Stimulated activated CD4-positive, alpha-beta T cell treated with anti-CD3 and anti-CD28 coated beads, TNF-alpha, amount 100 ng/mL, for 1 hour (primary cell): ENCODE measurements around the gene GABRG3.

ENCODE experiments used
- DNase-seq, 3 donors: peaks; one replicate each; pipeline ENCODE4 v3.0.0-alpha.2; 2020; ENCODE audit warnings: low read depth in 3 of 3, low spot score in 1 of 3

The GABRG3 gene

DNA sequence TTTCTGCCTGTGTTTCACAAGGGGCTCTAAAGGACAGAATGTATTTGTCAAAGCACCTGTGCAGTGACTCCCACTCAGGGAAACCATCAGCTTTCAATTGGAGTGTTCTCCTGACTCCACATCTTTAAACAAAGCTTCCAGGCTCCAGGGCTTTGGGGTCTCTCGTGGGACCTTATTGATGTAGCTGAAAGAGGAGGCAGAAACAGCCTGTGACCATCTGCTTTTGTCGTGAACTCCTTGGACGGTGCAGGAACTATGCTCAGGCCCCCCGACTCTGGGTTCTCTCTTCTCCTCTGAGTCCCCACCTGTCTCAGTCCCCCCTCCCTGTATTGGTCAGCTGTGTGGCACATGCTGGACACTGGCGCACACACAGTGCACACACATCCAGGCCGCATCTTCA, 486.8 kb downstream of the GABRG3 start:
- DNase-seq, result no peak

DNA sequence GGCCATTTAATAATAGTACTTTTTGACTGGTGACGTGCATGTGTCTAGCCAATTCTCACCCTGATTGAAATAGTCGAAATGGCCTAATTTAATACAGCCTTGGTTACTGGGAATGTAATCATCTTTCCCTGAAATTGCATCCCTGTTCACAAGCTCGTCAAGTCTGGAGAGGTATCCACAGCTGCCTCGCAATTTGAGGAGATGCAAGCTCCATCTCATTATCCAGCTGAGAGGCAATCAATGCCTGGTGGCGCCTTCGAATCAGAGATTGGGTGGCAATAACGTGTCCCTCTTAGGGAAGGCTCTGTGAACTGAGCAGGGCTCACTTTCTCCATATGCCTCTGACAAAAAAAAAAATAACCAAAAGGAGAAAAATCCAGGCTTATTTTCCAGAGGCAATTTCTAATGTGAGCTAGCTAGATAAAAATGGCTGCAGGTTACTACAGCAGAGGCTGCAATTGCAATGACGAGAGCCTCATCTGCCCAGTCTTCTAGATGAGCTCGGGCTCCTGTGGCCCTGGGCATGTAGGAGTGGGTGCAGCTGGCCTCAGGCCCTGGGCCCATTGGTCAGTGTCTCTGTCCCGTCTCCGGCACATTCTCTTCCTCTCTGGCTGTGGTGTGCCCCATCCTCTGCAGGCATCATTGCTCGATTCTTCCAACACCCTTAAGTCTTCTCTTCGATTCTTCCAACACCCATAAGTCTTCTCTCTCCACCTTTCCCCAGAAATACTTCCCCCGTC, 487.5 kb downstream of the GABRG3 start:
- no peak for DNase-seq

DNA sequence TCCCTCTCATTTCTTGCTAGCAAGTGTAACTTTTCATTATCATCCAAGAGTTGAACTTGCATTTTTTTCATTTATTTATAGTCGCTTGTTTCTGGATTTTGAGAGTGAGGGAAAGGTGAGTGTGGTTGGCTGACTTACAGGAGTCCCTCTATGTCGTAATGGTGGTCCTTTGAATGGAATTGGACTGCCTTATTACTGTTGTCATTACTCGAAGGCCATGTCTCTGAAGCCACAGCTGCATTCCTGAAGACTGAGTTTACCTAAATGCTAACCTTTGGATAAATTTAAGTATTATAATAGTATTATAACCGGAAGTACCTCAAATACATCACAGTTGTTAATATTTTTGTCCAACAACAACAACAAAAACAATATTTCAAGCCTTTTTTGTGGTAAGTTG, 488.9 kb downstream of the GABRG3 start:
- DNase-seq, result no peak

DNA sequence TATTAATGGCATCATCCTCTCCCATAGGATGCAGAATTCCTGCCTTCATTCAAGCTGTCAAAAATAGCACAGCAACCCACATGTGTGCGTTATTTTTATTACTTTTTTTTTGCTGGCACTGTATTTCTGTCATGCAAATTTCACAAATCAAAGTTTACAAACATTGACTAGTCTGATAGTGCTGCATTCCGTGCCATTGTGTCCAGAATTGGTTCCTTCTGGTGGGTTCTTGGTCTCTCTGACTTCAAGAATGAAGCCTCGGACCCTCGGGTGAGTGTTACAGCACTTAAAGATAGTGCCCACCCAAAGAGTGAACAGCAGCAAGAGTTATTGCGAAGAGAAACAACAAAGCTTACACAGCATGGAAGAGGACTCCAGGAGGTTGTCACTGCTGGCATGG, 490.2 kb downstream of the GABRG3 start:
- no peak for DNase-seq

DNA sequence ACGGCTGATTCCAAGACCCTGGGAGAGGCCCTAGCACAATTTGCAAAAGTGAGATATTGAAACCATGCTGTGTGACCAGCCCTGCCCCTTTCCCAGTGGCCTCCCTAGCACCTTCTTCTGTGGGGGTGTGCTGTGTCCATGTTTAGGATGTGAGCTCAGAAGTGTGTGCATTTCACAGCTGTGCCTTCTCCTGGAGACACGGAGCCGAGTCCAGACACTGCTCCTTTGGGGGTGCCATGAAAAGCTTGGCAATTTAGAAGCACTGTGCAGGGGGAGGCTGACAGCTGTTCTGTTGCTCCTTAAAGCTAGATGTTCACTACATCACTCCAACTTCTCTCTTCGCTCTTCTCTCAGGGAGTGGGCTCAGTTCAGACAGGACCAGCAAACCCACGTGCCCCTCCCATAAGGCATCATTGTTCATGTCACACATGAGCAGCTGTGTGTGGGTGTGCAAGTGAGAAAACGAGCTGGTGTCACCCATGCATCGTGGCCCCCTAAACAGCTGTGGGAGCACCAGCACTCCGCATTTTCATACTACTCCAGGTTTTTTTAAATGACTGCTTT, 492.6 kb downstream of the GABRG3 start:
- DNase-seq, result no peak

DNA sequence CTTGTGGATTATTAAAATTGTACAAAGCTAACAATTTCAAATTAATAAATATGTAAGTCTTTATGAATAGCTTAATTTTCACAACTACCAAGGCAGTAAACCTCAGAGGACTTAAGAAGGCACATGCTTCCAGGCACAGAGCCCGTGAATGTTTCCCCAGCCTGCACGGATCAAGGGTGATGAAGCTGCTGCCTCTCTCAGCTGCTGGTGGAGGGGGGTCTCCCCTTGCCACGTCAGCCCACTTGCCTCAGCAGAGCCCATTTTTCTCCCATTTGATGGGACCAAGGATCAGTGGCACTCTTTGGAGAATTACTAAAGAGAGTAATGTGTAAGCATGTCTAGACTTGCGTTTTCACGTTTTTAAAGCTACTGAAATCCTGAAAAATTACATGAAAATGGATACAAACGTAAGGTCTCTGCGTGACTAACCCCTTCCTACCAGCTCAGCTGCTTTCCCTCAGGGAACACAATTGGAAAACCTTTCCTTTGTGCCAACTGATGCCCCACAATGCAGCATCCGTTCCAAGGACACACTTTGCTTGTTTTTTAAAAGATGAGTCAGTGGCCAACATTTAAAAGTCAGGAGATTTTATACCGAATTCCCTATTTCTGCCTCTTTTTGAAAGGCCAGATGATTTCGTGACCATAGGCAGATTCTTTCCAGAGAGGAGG, 494.1 kb downstream of the GABRG3 start:
- DNase-seq, result no peak

DNA sequence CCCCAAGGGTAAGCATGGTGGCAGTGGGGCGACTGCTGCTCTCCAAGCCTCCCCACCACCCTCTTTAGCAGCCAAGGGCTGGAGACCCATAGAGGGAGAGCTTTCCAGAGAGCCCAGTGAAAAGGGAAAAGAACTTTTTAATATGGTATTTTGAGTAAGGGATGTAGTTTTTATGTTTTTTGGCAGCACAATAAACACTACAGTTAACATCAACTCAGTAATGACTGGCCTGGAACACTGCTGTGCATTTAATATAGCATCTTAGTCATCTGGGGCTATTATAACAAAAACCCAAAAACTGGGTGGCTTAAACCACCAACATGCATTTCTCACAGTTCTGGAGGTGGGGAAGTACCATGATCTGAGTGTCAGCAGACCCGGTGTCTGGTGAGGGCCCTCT, 495.8 kb downstream of the GABRG3 start:
- no peak for DNase-seq

DNA sequence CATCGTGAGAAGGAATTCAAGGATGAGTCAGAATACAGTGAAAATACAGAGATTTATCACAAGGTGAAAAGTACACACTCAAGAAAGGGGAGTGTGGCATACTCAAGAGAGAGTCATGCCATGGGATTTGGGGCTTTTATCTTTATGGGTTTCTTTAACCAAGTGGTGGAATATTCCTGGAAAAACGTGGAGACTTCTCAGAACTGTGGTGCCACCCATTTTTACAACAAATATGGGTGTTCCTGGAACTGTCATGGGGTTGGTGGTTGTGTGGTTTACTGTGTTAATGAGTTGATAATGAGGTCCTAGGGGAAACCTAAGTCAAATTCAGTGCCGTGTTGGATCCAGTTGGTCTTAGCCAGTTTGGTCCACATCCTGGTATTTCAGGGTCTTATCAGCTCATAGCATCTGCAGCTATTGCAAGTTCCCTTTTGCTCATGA, 497.2 kb downstream of the GABRG3 start:
- no peak for DNase-seq

DNA sequence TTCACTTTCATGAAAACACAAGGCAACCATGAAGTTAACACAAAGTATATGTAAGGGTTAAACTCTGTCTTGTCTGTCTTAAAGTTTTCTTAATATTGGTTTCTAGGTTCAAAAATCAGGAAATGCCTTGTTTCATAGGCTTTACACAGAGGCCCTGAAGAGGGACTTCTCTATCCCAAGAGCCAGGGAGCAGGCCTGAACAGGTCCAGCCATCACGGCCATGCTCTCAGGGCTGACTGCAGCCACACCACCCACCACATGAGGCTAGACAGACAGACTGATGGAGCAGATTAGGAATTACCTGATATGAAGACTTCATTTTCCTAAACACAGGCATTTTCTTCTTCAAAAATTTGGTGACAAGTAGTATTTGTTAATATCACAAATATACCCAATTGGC, 502.9 kb downstream of the GABRG3 start:
- no peak for DNase-seq

DNA sequence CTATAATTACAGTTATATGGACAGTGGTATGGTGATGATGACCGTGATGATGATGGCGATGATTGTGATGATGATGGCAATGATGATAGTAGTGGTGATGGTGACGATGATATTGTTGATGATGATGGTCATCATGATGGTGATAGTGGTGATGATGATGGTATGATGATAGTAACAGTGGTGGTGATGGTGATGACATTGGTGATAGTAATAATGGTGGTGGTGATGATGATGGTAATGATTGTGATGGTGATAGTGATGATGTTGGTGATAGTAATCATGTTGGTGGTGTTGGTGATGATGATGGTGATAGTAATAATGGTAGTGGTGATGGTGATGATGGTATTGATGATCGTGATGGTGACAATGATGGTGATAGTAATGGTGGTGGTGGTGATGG, 504.4 kb downstream of the GABRG3 start:
- DNase-seq, result no peak

DNA sequence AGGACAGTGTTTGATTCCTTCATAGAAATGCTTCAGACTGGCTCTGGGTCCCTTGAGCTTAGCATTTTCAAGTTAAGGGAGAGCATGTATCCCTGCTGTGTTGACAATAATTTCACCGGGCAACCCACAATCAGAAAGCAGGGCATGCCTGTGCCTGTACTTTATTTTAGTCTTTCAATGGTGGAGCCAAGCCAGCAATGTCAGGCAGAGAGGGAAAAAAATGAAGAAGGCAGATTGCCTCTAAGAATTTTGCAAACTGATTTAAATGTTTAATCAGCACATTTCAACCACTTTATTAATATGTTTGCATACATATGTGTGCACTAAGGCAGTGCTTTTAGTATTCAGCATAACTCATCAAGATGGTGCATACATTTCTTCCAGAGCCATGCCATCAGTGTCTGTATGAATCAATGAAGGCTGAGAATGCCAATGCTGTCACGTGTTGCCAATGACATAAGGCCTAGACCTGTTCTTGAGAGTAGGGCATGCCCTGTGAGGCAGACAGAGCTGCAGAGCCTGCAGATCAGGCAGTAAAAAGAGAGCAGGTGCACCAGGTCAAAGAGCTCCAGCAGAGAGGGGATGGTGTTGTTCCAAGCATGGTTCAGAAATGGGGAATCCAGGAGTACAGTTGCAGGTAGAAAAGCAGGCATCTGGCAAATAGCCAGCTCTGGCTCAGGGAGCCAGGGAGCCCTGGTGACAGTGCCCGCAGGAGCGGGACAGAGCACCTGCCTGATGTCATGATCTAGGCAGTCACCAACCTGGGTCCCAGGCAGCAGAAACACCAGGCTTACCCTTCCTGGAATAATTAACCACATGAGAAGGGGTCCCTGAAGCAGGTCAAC, 508.5 kb downstream of the GABRG3 start:
- DNase-seq, result no peak

DNA sequence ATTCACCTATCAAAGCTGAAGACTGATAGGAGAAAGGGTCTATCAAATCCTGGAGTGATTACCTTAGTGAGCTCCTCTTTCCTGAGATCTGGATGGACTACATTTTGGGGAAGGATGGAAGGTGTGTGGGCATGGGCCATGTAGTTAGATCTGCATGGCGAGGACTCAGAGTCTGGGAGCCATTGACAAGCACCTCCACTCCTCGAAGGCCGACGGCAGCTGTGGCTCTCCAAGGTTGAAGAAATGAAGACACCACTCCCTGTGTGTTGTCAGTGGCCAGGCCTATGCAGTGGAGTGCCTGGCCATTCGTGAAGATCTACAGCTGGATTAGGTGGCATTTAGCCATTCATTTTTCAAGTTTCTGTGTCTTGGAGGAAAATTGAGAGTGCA, 509.2 kb downstream of the GABRG3 start:
- DNase-seq, result no peak

DNA sequence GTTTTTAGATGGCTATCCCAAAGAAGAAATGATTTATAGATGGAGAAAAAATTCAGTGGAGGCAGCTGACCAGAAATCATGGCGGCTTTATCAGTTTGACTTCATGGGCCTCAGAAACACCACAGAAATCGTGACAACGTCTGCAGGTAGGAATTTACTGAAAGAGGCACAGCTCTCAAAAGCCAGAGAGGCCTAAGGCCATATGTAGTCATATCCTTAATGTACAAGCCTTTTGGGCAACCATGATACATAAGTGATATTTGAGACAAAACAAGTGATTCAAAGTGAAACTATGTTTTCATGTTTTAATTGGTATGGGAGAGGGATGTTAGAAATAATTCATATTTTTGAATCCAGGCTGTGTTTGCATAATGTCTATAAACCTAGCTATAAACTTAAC, 509.7 kb downstream of the GABRG3 start:
- no peak for DNase-seq

DNA sequence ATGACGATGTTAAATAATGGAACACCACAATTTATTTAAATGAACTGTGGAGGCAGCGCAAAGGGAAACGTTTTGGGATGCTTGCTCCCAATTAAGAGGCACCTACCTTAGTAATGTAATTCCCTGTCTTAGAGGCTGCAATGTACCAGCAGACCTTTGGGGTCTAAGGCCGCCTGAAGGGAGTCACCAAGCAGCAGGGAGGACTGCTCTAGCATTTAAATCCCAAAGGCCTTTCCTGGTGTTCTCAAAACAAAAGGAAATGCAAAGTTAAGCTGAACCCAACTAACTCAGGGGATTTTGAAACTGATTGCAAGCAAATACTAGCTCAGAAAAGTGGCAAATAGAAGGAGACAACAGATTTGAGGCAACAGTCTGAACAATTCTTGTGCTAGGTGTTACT, 510.8 kb downstream of the GABRG3 start:
- no peak for DNase-seq

DNA sequence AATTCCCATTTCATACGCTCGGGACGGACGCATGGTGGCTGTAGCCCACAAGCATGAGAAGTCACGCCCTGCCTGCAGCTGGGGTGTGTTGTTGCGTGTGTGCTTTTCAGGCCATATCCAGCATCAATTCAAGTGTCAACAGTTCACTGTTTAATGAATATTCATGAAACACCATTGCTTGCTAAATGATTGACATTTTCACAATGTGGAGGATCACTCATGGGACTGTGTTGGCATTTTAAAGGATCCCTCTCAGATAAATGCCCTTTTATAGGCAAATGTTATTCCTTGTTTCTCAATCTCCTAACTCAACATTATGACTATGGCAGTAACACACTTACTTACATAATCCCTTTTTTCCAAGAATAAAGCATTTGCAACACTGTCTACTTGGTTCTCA, 511.3 kb downstream of the GABRG3 start:
- DNase-seq, result no peak

DNA sequence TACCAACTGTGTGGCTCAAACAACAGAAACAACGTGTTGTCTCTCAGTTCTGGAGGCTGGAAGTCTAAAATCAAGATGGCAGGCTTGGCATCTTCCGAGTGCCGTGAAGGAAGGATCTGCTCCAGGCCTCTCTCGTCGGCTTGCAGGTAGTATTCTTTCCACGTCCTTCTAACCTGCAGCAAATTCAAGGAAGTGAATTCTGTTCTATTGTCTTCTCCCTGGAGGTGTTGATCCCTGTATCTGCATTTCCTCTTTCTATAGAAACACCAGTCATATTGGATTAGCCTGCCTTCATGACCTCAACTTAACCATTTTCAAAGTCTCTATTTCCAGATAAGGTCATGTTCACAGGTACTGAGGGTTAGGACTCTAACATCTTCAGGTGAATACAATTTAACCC, 512.1 kb downstream of the GABRG3 start:
- no peak for DNase-seq

DNA sequence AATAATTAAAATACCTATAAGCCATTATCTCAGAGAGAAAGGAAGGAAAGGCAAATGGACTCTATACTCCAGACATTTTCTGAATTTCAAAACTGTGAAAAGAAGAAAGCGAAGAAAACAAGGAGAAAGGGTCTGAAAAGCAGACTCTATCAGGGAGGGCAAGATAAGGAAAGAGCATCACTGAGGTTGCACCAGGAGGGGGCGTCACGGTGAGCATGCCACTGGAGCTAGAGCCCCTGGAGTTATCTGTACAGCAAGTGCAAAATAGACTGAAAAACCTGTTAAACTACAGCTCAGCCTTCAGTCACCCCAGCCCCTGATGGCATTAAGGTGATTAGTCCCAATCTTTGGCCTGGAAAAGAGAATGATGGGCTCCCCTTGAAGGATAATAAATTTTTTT, 514.3 kb downstream of the GABRG3 start:
- no peak for DNase-seq

DNA sequence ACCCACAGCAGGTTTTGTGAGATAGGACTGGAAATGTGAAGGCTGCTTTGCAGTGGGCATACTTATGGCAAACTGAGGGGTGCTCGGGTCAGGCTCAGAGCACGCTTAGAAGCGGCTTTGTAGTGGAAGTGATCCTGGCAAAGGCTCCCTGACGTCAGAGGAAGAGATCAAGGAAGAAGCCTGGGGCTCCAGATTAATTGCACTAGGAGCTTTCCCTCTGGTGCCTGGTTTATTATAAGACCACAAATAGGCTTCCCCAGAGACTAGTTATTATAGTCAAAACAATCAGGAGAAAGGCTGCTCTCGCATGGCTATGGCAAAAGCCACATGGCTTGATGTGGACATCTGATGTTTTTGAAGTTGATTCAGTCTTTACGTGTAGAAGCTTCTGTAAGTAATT, 515.1 kb downstream of the GABRG3 start:
- no peak for DNase-seq

DNA sequence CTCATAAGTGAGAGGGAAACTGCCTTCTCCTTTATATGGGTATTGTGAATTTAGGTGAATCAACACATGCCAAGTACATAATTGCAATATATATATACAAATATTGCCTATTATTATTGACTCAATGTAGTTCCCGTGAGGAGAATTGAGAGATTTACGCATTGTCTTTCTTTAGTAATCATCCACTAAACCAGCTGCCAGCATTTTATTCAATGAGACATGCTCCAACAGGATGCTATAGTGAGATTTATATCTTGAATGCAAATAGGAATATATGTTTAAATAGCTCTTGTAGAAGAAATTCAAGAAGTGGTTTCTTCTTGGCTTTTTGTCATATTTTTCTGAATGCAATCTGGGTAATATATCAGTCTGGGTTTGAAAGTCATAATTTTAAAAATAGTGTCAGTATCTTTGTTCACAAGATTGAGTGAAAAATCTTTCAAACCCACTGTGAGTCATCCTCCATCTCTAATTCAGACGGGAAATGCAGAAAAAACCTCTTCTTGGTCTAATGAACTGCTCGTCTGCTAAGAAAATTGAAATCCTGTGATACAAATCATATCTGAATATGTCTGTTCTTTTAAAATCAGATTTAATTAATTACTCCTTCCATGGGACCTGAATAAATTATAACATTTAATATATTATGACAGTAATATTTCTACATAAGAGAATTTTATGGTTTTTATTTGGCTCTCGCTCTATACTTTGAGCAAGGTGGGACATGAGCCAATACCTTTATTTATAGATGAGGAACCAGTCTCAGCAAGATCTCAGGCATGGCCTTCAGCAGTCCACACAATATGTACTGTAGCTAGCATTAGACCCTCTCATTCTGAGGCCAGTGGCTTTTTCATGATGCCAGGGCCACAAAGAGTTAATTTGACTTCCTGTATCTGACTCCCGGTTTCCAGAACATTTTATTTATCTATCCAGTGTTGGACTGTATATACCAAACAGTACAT, 516.0 kb downstream of the GABRG3 start:
- DNase-seq, result no peak

DNA sequence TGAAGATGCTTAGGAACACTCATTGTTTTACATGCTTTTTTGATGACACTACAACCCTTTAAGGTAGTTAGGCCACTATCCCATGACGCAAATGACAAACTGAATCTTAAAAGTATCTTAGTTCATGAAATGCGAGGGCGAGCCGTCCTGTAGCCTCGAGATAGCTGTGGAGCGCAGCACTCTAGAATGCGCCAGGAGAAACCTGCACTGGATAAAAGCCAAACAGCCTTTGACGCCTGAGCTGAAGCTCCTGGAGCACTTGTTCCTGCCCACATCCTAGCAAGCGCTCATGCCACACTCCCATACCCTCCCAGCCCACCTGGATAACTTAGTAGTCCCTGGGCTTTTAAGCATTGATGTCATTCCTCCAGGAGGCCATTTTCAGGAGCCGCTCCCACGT, 516.9 kb downstream of the GABRG3 start:
- no peak for DNase-seq
